ENCODE results near the gene TMEM163. TPM values are rescaled to one million over a fixed set of nuclear protein-coding genes. Genes with fewer than 3 reads are reported as not detected.
"Not testable (repeated sequence)": the region's sequence is repeated elsewhere in the genome, so short reads cannot be mapped to it uniquely, and the experiment has no call there.

The TMEM163 gene
- total and polyA plus RNA-seq, 4 donors = 5.8 to 46.9 (median 29.8) TPM

- DNase-seq (no peak), ATAC-seq (ENCODE audit: insufficient read depth, low FRiP score) (no peak)
- no peak for TF ChIP-seq CTCF (IDR thresholded peaks at IDR 0.05; ENCODE audit: control extremely low read depth, extremely low read depth)
- no peaks in the 10 kb centered on the region for H3K36me3 ChIP-seq (ENCODE audit: control insufficient read depth in 4 of 4, insufficient read depth in 4 of 4, low read length in 4 of 4)
- H3K27me3 ChIP-seq (ENCODE audit: control insufficient read depth in 3 of 3, insufficient read depth in 3 of 3, low read length in 2 of 3) = no peaks in the 10 kb centered on the region
- H3K4me1 ChIP-seq (ENCODE audit: control insufficient read depth in 5 of 5, insufficient read depth in 5 of 5, low read length in 5 of 5) = no peaks in the 10 kb centered on the region
- H3K9me3 ChIP-seq (ENCODE audit: control insufficient read depth in 4 of 4, insufficient read depth in 3 of 4, low read length in 3 of 4) = no peaks in the 10 kb centered on the region
- no peak overlapping the region for H3K27ac ChIP-seq (ENCODE audit: low read depth in 1 of 2, low read length in 1 of 2)
- no peak overlapping the region for H3K4me3 ChIP-seq
- H3K9ac ChIP-seq (ENCODE audit: insufficient read depth in 1 of 2, low read length in 2 of 2) = no peak overlapping the region
Measured at GRCh38 chr2:134760385-134760784, 41.6 kb upstream of the TMEM163 start.

GRCh38 chr2:134758633-134759032 is 39.8 kb upstream of the TMEM163 start:
- no peak for TF ChIP-seq CTCF (IDR thresholded peaks at IDR 0.05; ENCODE audit: control extremely low read depth, extremely low read depth)
- 21 to 35% methylated on average over 1 of the region's 1 CpG for WGBS, 2 donors
- no peaks in the 10 kb centered on the region for H3K4me1 ChIP-seq (ENCODE audit: control insufficient read depth in 5 of 5, insufficient read depth in 5 of 5, low read length in 5 of 5)
- no peak overlapping the region for H3K9ac ChIP-seq (ENCODE audit: insufficient read depth in 1 of 2, low read length in 2 of 2)
- no peak overlapping the region for H3K27ac ChIP-seq (ENCODE audit: low read depth in 1 of 2, low read length in 1 of 2)
- no peaks in the 10 kb centered on the region for H3K9me3 ChIP-seq (ENCODE audit: control insufficient read depth in 4 of 4, insufficient read depth in 3 of 4, low read length in 3 of 4)
- ATAC-seq (ENCODE audit: insufficient read depth, low FRiP score) (no peak), DNase-seq (no peak)
- H3K36me3 ChIP-seq (ENCODE audit: control insufficient read depth in 4 of 4, insufficient read depth in 4 of 4, low read length in 4 of 4) = no peaks in the 10 kb centered on the region
- no peak overlapping the region for H3K4me3 ChIP-seq
- H3K27me3 ChIP-seq (ENCODE audit: control insufficient read depth in 3 of 3, insufficient read depth in 3 of 3, low read length in 2 of 3) = no peaks in the 10 kb centered on the region

- not testable (repeated sequence) for H3K27me3 ChIP-seq (ENCODE audit: control insufficient read depth in 3 of 3, insufficient read depth in 3 of 3, low read length in 2 of 3); H3K9me3 ChIP-seq (ENCODE audit: control insufficient read depth in 4 of 4, insufficient read depth in 3 of 4, low read length in 3 of 4); H3K27ac ChIP-seq (ENCODE audit: low read depth in 1 of 2, low read length in 1 of 2); H3K36me3 ChIP-seq (ENCODE audit: control insufficient read depth in 4 of 4, insufficient read depth in 4 of 4, low read length in 4 of 4); H3K9ac ChIP-seq (ENCODE audit: insufficient read depth in 1 of 2, low read length in 2 of 2); H3K4me1 ChIP-seq (ENCODE audit: control insufficient read depth in 5 of 5, insufficient read depth in 5 of 5, low read length in 5 of 5); DNase-seq; H3K4me3 ChIP-seq; ATAC-seq (ENCODE audit: insufficient read depth, low FRiP score)
- WGBS, 2 donors = 45 to 75% methylated on average over 8 of the region's 8 CpGs
Measured at GRCh38 chr2:134751981-134752380, 33.2 kb upstream of the TMEM163 start.

- no peaks in the 10 kb centered on the region for H3K36me3 ChIP-seq (ENCODE audit: control insufficient read depth in 4 of 4, insufficient read depth in 4 of 4, low read length in 4 of 4)
- no peak for TF ChIP-seq CTCF (IDR thresholded peaks at IDR 0.05; ENCODE audit: control extremely low read depth, extremely low read depth)
- DNase-seq = no peak
- no peak overlapping the region for H3K9ac ChIP-seq (ENCODE audit: insufficient read depth in 1 of 2, low read length in 2 of 2)
- no peak overlapping the region for H3K27ac ChIP-seq (ENCODE audit: low read depth in 1 of 2, low read length in 1 of 2)
- H3K27me3 ChIP-seq (ENCODE audit: control insufficient read depth in 3 of 3, insufficient read depth in 3 of 3, low read length in 2 of 3) = no peaks in the 10 kb centered on the region
- H3K9me3 ChIP-seq (ENCODE audit: control insufficient read depth in 4 of 4, insufficient read depth in 3 of 4, low read length in 3 of 4) = no peaks in the 10 kb centered on the region
- WGBS, 2 donors = 83% methylated on average over 4 of the region's 4 CpGs
- ATAC-seq (ENCODE audit: insufficient read depth, low FRiP score) = no peak
- H3K4me1 ChIP-seq (ENCODE audit: control insufficient read depth in 5 of 5, insufficient read depth in 5 of 5, low read length in 5 of 5) = no peaks in the 10 kb centered on the region
- no peak overlapping the region for H3K4me3 ChIP-seq
Measured at GRCh38 chr2:134745546-134745945, 26.7 kb upstream of the TMEM163 start.
